Immature natural killer cell (primary cell): ENCODE results near the gene ZDHHC24. TPM values are rescaled to one million over a fixed set of nuclear protein-coding genes. Genes with fewer than 3 reads are reported as not detected.
"Not testable (repeated sequence)": the region's sequence is repeated elsewhere in the genome, so short reads cannot be mapped to it uniquely, and the experiment has no call there.

Experiments
- DNase-seq, 3 donors: peaks; one replicate each; pipeline ENCODE4 v3.0.0; 2022; ENCODE audit warnings: mixed read lengths in 1 of 3
- H3K27ac Mint-ChIP-seq, 6 donors: one replicate each; pipeline ENCODE4 v1.8.0; 2020; ENCODE audit warnings: mixed read lengths in 6 of 6, mild to moderate bottlenecking in 5 of 6, inconsistent platforms in 4 of 6, moderate library complexity in 3 of 6
- H3K27me3 Mint-ChIP-seq, 3 donors: one replicate each; pipeline ENCODE4 v1.8.0; 2020 to 2021; ENCODE audit warnings: low read depth in 3 of 3, mild to moderate bottlenecking in 3 of 3, mixed read lengths in 3 of 3, moderate library complexity in 3 of 3, inconsistent platforms in 1 of 3
- H3K36me3 Mint-ChIP-seq, 3 donors: one replicate each; pipeline ENCODE4 v1.8.0; 2020; ENCODE audit warnings: mixed read lengths in 3 of 3, inconsistent platforms in 2 of 3, mild to moderate bottlenecking in 2 of 3
- H3K4me1 Mint-ChIP-seq, 2 donors: one replicate each; pipeline ENCODE4 v1.8.0; 2020; ENCODE audit warnings: inconsistent platforms in 2 of 2, mild to moderate bottlenecking in 2 of 2, mixed read lengths in 2 of 2, moderate library complexity in 1 of 2
- H3K4me3 Mint-ChIP-seq, 5 donors: one replicate each; pipeline ENCODE4 v1.8.0; 2020; ENCODE audit warnings: mild to moderate bottlenecking in 5 of 5, mixed read lengths in 5 of 5, inconsistent platforms in 3 of 5, moderate library complexity in 3 of 5
- H3K9me3 Mint-ChIP-seq, 6 donors: one replicate each; pipeline ENCODE4 v1.8.0; 2020; ENCODE audit warnings: mild to moderate bottlenecking in 6 of 6, mixed read lengths in 6 of 6, inconsistent platforms in 4 of 6, moderate library complexity in 3 of 6
- polyA plus RNA-seq, 3 donors: library from polyadenylated mRNA; unstranded; fragments of 300-500 nt; fragmentation: Illumina TruSeq; gene quantifications; one replicate each; pipeline ENCODE4 v1.2.3, GENCODE V29; 2021

ZDHHC24 gene
- polyA plus RNA-seq: 10 to 100 TPM; 19.8 to 28.0 (median 24.7) TPM

GRCh38 chr11:66545701-66546367, at the start of gene ZDHHC24:
TSS of gene ZDHHC24 (minus strand) at chr11:66546048. CDS start at chr11:66546003, 45 bp downstream.
- peak within 1 kb of the TSS; percentile 86 to 93 (median 90) for H3K4me3 Mint-ChIP-seq
- H3K36me3 Mint-ChIP-seq: peaks cover 9 to 12% (median 11%) of the 10 kb centered on the region in 3 donors
- no peaks in the 10 kb centered on the region for H3K9me3 Mint-ChIP-seq
- DNase-seq: peak; percentile 88 to 89 (median 89)
- H3K4me1 Mint-ChIP-seq: peaks cover 39 to 42% of the 10 kb centered on the region in 2 donors
- H3K27me3 Mint-ChIP-seq: peaks cover 0 to 8% (median 7%) of the 10 kb centered on the region in 3 donors
- peak within 1 kb of the TSS; percentile 84 to 93 (median 90) for H3K27ac Mint-ChIP-seq

- Mint-ChIP-seq H3K4me1 (peaks cover 20 to 34% of the 10 kb centered on the region in 2 donors), H3K36me3 (peaks cover 0 to 6% (median 0%) of the 10 kb centered on the region in 3 donors), H3K4me3 (peak overlapping the region; percentile 26 to 70 (median 62)), H3K9me3 (no peaks in the 10 kb centered on the region), H3K27ac (peak overlapping the region; percentile 56 to 92 (median 81)), H3K27me3 (peaks cover 5 to 10% (median 9%) of the 10 kb centered on the region in 3 donors)
- DNase-seq: peak in 2 of 3 donors; percentile 8 to 13
These were observed 49.5 kb upstream of the ZDHHC24 start for GRCh38 chr11:66595245-66595904.

GRCh38 chr11:66593650-66594049, 47.8 kb upstream of the ZDHHC24 start:
- H3K4me3 Mint-ChIP-seq: peak overlapping the region; percentile 97 to 100 (median 99)
- peaks cover 0 to 2% (median 0%) of the 10 kb centered on the region in 3 donors for H3K36me3 Mint-ChIP-seq
- H3K9me3 Mint-ChIP-seq: no peaks in the 10 kb centered on the region
- H3K27me3 Mint-ChIP-seq: peaks cover 5 to 10% (median 9%) of the 10 kb centered on the region in 3 donors
- DNase-seq: no peak
- peak overlapping the region; percentile 95 to 100 (median 99) for H3K27ac Mint-ChIP-seq
- H3K4me1 Mint-ChIP-seq: peaks cover 20 to 34% of the 10 kb centered on the region in 2 donors

- H3K4me3 Mint-ChIP-seq: peak overlapping the region; percentile 97 to 100 (median 99)
- peak overlapping the region; percentile 95 to 100 (median 99) for H3K27ac Mint-ChIP-seq
- peaks cover 20 to 34% of the 10 kb centered on the region in 2 donors for H3K4me1 Mint-ChIP-seq
- no peaks in the 10 kb centered on the region for H3K9me3 Mint-ChIP-seq
- no peaks in the 10 kb centered on the region for H3K36me3 Mint-ChIP-seq
- no peak for DNase-seq
- H3K27me3 Mint-ChIP-seq: peaks cover 5 to 10% (median 9%) of the 10 kb centered on the region in 3 donors
These were observed 47.4 kb upstream of the ZDHHC24 start for GRCh38 chr11:66593303-66593635.

- H3K36me3 Mint-ChIP-seq: no peaks in the 10 kb centered on the region
- H3K4me1 Mint-ChIP-seq: peaks cover 20 to 34% of the 10 kb centered on the region in 2 donors
- peaks cover 5 to 10% (median 9%) of the 10 kb centered on the region in 3 donors for H3K27me3 Mint-ChIP-seq
- H3K9me3 Mint-ChIP-seq: no peaks in the 10 kb centered on the region
- peak within 1 kb of the TSS; percentile 97 to 100 (median 99) for H3K4me3 Mint-ChIP-seq
- DNase-seq: peak; percentile 96 to 98 (median 98)
- H3K27ac Mint-ChIP-seq: peak within 1 kb of the TSS; percentile 95 to 100 (median 99)
These were observed 46.8 kb upstream of the ZDHHC24 start, which contains the start of the genes CCDC87 and CCS for GRCh38 chr11:66592457-66593302. TSS of gene CCDC87 (minus strand) at chr11:66593063. CDS start at chr11:66593015, 48 bp downstream. TSS of gene CCS (plus strand) at chr11:66593185. CDS start at chr11:66593262, 77 bp downstream.

- Mint-ChIP-seq H3K27me3 (peaks cover 5 to 10% (median 9%) of the 10 kb centered on the region in 3 donors), H3K4me3 (peak overlapping the region in 2 of 5 donors; percentile 38 to 41), H3K36me3 (no peaks in the 10 kb centered on the region), H3K27ac (peak overlapping the region in 1 of 6 donors; percentile 34), H3K9me3 (no peaks in the 10 kb centered on the region), H3K4me1 (peaks cover 20 to 34% of the 10 kb centered on the region in 2 donors)
- DNase-seq: no peak
These were observed 45.3 kb upstream of the ZDHHC24 start for GRCh38 chr11:66591175-66591574.

- Mint-ChIP-seq H3K4me1 (peaks cover 20 to 27% of the 10 kb centered on the region in 2 donors), H3K9me3 (no peaks in the 10 kb centered on the region), H3K27ac (peak overlapping the region in 2 of 6 donors; percentile 5 to 45), H3K36me3 (no peaks in the 10 kb centered on the region), H3K27me3 (peaks cover 5 to 11% (median 9%) of the 10 kb centered on the region in 3 donors), H3K4me3 (no peak overlapping the region)
- no peak for DNase-seq
These were observed 44.3 kb upstream of the ZDHHC24 start for GRCh38 chr11:66589996-66590675.

GRCh38 chr11:66589315-66589714, 43.5 kb upstream of the ZDHHC24 start:
- Mint-ChIP-seq H3K27me3 (peaks cover 5 to 12% (median 9%) of the 10 kb centered on the region in 3 donors), H3K4me1 (peaks cover 19 to 20% of the 10 kb centered on the region in 2 donors)
- H3K9me3 Mint-ChIP-seq, H3K36me3 Mint-ChIP-seq, H3K4me3 Mint-ChIP-seq, DNase-seq, H3K27ac Mint-ChIP-seq: not testable (repeated sequence)

GRCh38 chr11:66586136-66586535, 40.3 kb upstream of the ZDHHC24 start:
- Mint-ChIP-seq H3K4me1 (no peaks in the 10 kb centered on the region), H3K27ac (no peak overlapping the region), H3K36me3 (no peaks in the 10 kb centered on the region), H3K9me3 (peaks cover 0 to 5% (median 0%) of the 10 kb centered on the region in 6 donors), H3K4me3 (no peak overlapping the region), H3K27me3 (peaks cover 0 to 3% (median 2%) of the 10 kb centered on the region in 3 donors)
- DNase-seq: no peak

GRCh38 chr11:66585447-66585846, 39.6 kb upstream of the ZDHHC24 start:
- H3K36me3 Mint-ChIP-seq, H3K9me3 Mint-ChIP-seq, H3K4me3 Mint-ChIP-seq, H3K27me3 Mint-ChIP-seq, DNase-seq, H3K4me1 Mint-ChIP-seq, H3K27ac Mint-ChIP-seq: not testable (repeated sequence)

GRCh38 chr11:66582565-66583147, 36.8 kb upstream of the ZDHHC24 start:
- H3K4me1 Mint-ChIP-seq: not testable (repeated sequence)

GRCh38 chr11:66581261-66581660, 35.4 kb upstream of the ZDHHC24 start:
- DNase-seq: no peak
- peaks cover 4 to 6% of the 10 kb centered on the region in 2 donors for H3K4me1 Mint-ChIP-seq
- peaks cover 0 to 7% (median 5%) of the 10 kb centered on the region in 3 donors for H3K27me3 Mint-ChIP-seq
- peaks cover 0 to 5% (median 0%) of the 10 kb centered on the region in 6 donors for H3K9me3 Mint-ChIP-seq
- peak overlapping the region in 1 of 6 donors; percentile 9 for H3K27ac Mint-ChIP-seq
- no peaks in the 10 kb centered on the region for H3K36me3 Mint-ChIP-seq
- H3K4me3 Mint-ChIP-seq: no peak overlapping the region

More at GRCh38 chr11:66582565-66583147, 36.8 kb upstream of the ZDHHC24 start:
- not testable (repeated sequence) for H3K27me3 Mint-ChIP-seq, DNase-seq, H3K36me3 Mint-ChIP-seq, H3K9me3 Mint-ChIP-seq, H3K4me3 Mint-ChIP-seq, H3K27ac Mint-ChIP-seq
